GM12891 (cell line): Measurements from ENCODE around the gene RAMP3.

Experiments
- PAX5 ChIP-seq: IDR thresholded peaks from 2 replicates; pipeline ENCODE4 v1.6.1; 2011; ENCODE audit warnings: low read length, moderate library complexity, mild to moderate bottlenecking; ENCODE audit not compliant: insufficient read depth, severe bottlenecking
- POLR2A ChIP-seq: IDR thresholded peaks from 2 replicates; pipeline ENCODE4 v1.6.1; 2011; ENCODE audit warnings: low read depth, low read length, control low read depth
- POLR2AphosphoS5 ChIP-seq: IDR thresholded peaks from 2 replicates; pipeline ENCODE4 v1.6.1; 2011; ENCODE audit warnings: low read depth, low read length, control low read depth
- SPI1 ChIP-seq: IDR thresholded peaks from 2 replicates; pipeline ENCODE4 v1.6.1; 2011; ENCODE audit warnings: low read depth, low read length, control low read depth
- TAF1 ChIP-seq: IDR thresholded peaks from 2 replicates; pipeline ENCODE4 v1.6.1; 2011; ENCODE audit warnings: low read depth, low read length, control low read depth

- TF ChIP-seq POLR2AphosphoS5 = no peak
- TF ChIP-seq POLR2A = no peak
- no peak for TF ChIP-seq SPI1
- TF ChIP-seq TAF1 = no peak
- TF ChIP-seq PAX5 = no peak
These were observed 28.3 kb upstream of the RAMP3 start for GRCh38 chr7:45129181-45129800.
